Measurements from ENCODE around the gene ACSL1.
A peak's percentile ranks its signal among the peaks of the same experiment; 100 is the strongest.
"Not testable (repeated sequence)": the region's sequence is repeated elsewhere in the genome, so short reads cannot be mapped to it uniquely, and the experiment has no call there.

Gene ACSL1

GRCh38 chr4:184825896-184826690 lies at the start of gene ACSL1:
ACSL1 (minus strand) TSS chr4:184825968; CDS start chr4:184803514, 22,454 bp downstream.
- peak; percentile 99 for DNase-seq (ENCODE audit: low spot score)

- no peak for DNase-seq (ENCODE audit: low spot score)
These were observed 47.3 kb upstream of the ACSL1 start for GRCh38 chr4:184873054-184873453.

DNA sequence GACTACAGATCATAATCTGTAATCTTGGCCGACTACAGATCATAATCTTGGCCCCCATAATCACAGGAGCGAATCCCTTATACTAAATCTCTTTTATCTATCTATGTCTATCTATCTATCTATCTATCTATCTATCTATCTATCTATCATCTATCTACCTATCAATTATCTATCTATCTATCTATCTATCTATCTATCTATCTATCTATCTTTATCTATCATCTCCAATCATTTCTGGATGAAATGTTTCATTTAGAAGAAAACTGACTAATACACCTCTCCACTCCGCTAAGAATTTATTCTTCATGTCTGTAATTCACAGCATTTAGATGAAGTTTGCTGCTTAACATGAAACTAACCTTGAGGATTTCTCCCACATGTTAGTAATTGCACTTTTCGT lies 45.0 kb upstream of the ACSL1 start:
- DNase-seq (ENCODE audit: low spot score), result no peak

GRCh38 chr4:184868623-184869022 lies 42.9 kb upstream of the ACSL1 start:
- DNase-seq (ENCODE audit: low spot score), result no peak

DNA sequence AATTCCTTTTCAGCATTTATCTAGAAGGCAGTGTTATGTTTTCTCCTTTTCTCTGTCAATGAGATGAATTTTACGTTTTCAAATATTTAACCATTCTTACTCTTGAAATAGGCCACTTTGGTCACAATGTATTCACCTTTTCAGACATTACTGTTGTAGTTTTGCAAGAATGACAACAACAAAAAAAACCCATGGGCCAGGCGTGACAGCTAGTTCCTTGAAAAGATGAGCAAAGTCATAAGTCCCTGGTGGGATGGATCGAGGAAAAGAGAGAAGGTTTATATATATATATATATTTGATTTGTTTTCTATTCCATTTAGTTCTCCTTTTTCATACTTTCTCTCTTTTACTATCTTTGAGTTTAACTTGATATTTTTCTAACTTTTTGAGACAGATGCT lies 38.1 kb upstream of the ACSL1 start:
- no peak for DNase-seq (ENCODE audit: low spot score)

DNA sequence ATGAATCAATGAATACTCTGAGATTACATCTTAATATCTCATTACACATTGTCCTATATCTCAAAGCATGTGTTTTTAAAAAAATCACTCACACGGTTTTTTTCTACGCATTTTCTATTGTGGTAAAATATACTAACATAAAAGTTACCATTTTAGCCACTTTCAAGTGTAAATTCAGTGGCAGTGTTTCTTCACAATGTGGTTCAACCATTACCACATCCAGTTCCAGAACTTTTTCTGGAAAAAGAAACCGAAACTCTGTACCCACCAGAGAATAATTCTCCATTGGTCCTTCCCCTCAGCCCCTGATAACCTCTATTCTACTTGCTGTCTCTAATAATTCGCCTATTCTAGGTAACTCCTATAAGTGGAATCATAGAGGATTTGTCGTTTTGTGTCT lies 35.3 kb upstream of the ACSL1 start:
- DNase-seq (ENCODE audit: low spot score), result no peak

GRCh38 chr4:184860018-184860779 lies 34.4 kb upstream of the ACSL1 start:
- no peak for DNase-seq (ENCODE audit: low spot score)

DNA sequence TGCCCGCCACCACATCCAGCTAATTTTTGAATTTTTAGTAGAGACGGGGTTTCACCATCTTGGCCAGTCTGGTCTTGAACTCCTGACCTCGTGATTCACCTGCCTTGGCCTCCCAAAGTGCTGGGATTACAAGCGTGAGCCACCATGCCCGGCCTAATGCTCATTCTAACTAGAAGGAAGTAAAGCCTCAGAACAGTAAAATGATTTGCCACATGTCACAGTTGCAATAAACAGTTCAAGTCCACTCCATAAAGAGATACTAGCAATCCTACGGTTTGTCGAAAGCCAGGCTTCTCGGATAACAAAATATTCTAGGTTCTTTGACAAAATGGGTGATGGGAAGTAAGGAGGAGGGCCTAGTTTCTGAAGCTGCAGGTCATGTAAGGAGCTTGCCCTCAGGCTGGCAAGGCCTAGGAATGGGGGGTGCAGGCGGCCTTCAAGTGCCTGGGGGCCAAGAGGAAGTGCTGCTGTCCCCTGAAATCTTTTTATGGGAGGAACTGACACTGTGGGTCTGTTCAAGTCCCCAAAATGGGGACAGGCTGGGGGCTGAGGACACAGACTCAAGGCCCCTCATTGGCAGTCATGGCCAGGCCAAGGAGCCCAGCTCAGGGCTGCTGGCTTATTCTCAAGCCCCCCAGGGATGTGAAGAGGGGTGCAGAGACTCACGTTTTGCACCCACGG lies 31.8 kb upstream of the ACSL1 start:
- no peak for DNase-seq (ENCODE audit: low spot score)

DNA sequence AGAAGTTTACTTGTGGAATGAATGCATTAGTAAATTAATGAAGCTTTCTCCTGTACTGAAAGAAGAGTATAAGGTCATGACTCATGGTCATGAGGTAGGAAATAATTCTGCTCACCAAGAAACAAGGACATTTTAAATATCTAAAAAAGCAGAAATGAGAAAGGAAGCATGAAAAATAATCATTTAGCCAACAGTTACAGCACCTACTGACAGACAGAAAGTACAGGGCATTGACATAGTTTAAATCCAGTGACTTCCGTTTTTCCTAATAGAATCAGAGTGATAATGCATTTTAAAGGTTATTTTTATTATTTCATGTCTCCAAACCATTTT lies 30.5 kb upstream of the ACSL1 start:
- no peak for DNase-seq (ENCODE audit: low spot score)

GRCh38 chr4:184854673-184855072 lies 28.9 kb upstream of the ACSL1 start:
- DNase-seq (ENCODE audit: low spot score), result no peak

- DNase-seq (ENCODE audit: low spot score), result no peak
These were observed 27.7 kb upstream of the ACSL1 start for GRCh38 chr4:184853436-184853835.

DNA sequence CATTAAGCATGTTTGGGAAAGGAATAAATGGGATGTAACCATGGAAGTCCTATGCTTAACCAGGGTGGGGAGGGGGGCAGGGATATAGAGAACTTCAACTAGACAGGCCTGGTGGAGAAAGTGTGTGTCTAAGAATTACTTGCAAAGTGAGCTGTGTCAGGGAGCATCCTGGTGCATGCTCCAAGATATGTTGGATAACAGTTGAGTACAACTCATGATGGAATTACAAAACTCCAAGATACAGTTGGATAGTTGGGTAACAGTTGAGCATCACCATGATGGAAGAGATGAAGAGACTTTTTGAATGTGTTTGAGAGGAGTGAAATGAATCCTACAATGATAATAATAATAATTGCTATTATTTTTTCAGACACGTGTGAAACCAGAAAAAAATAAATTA lies 26.1 kb upstream of the ACSL1 start:
- DNase-seq (ENCODE audit: low spot score), result no peak

DNA sequence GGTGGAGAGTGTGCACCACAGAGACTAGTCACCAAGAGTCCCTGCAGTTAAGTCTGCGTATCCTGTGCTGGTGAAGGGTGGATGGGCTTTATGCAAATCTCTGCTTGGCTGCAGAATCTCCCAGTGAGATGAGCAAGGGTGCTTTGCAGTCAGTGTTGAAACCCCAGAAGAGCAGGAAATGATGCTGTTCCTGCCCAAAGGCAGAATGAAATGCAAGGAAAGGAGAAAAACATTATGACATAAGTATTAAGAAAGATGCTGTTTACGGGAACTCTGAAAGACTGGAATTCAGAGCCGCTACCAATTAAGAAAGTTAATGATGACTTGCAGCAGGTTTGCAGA lies 25.4 kb upstream of the ACSL1 start:
- DNase-seq (ENCODE audit: low spot score), result no peak

DNA sequence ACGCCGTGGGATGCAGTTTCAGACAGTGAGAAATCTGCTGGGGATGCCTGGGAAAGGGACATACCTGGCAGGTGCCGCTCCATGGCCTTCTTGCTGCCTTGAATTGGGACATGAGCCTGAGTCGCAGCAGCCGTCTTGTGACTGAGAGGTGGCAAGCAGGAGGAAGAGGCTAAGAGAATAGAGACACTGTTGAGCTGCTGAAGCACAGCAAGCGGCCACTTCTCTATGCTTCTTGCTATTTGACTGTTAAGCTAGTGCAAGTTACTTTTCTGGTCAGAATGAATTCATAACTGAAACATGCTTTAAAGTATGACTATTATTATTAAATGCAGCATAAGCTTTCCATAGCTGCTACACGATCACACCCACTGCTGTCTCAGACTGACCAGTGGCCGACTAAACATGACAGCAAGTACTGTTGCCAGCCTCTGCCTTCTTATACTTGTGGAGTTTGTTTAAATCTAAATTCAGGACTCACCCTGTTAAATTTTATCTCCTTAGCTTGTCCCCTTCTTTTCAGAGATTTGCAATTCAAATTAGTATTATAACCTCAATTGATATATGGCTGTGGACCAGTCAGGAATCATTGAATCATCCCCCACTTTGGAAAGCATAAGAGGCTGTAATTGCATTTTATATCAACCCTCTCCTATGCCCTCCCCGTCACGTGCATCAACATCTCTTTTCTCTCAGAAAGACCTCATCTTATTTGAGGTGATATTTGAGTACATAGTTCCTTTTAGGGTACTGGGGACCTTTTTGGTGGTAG lies 24.8 kb upstream of the ACSL1 start:
- no peak for DNase-seq (ENCODE audit: low spot score)

DNA sequence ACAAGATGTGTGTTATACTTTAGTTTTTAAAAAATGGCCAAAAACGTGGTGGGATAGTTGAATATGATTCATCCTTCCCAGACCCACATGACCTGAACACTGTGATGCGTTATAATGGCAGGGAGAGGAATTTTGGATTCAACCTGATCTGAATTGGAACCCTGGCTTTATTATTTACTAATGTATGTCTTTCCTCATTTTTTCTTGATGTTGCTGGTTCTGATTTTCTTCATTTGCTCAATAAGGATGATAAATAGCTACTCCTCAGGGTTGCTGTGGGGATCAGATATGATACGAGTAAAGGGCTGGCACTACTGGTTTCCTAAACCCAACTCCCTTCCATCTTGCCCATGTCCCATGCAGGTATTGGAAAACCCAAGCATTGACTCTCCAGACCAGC lies 24.2 kb upstream of the ACSL1 start:
- DNase-seq (ENCODE audit: low spot score), result no peak

- no peak for DNase-seq (ENCODE audit: low spot score)
These were observed 23.4 kb upstream of the ACSL1 start for GRCh38 chr4:184849185-184849584.

- no peak for DNase-seq (ENCODE audit: low spot score)
These were observed 22.7 kb upstream of the ACSL1 start for GRCh38 chr4:184848510-184848909.

GRCh38 chr4:184846531-184846930 lies 20.8 kb upstream of the ACSL1 start:
- no peak for DNase-seq (ENCODE audit: low spot score)

- DNase-seq (ENCODE audit: low spot score), result no peak
These were observed 19.7 kb upstream of the ACSL1 start for GRCh38 chr4:184845367-184846021.

- DNase-seq (ENCODE audit: low spot score), result no peak
These were observed 19.0 kb upstream of the ACSL1 start for GRCh38 chr4:184844742-184845141.

- no peak for DNase-seq (ENCODE audit: low spot score)
These were observed 18.3 kb upstream of the ACSL1 start for GRCh38 chr4:184843984-184844554.

GRCh38 chr4:184839075-184839399 lies 13.3 kb upstream of the ACSL1 start:
- DNase-seq (ENCODE audit: low spot score), result not testable (repeated sequence)

Measured in D341Med (cell line).